Measurements from ENCODE around the gene PTPRN2.

The PTPRN2 gene

GRCh38 chr7:158248816-158249215 lies 338.8 kb downstream of the PTPRN2 start:
- TF ChIP-seq CTCF (IDR thresholded peaks at IDR 0.05; ENCODE audit: low read depth, low read length): no peak
- no peak for DNase-seq (ENCODE audit: extremely low read depth, low read depth)

- no peak for TF ChIP-seq CTCF (IDR thresholded peaks at IDR 0.05; ENCODE audit: low read depth, low read length)
- no peak for DNase-seq (ENCODE audit: extremely low read depth, low read depth)
Measured at GRCh38 chr7:158247758-158248487, 339.7 kb downstream of the PTPRN2 start.

GRCh38 chr7:158246960-158247673 lies 340.5 kb downstream of the PTPRN2 start:
- TF ChIP-seq CTCF (IDR thresholded peaks at IDR 0.05; ENCODE audit: low read depth, low read length): no peak
- DNase-seq (ENCODE audit: extremely low read depth, low read depth): no peak

- TF ChIP-seq CTCF (IDR thresholded peaks at IDR 0.05; ENCODE audit: low read depth, low read length): no peak
- DNase-seq (ENCODE audit: extremely low read depth, low read depth): no peak
Measured at GRCh38 chr7:158246272-158246959, 341.2 kb downstream of the PTPRN2 start.

- TF ChIP-seq CTCF (IDR thresholded peaks at IDR 0.05; ENCODE audit: low read depth, low read length): no peak
- DNase-seq (ENCODE audit: extremely low read depth, low read depth): no peak
Measured at GRCh38 chr7:158245724-158246041, 341.9 kb downstream of the PTPRN2 start.

GRCh38 chr7:158244873-158245723 lies 342.5 kb downstream of the PTPRN2 start:
- no peak for TF ChIP-seq CTCF (IDR thresholded peaks at IDR 0.05; ENCODE audit: low read depth, low read length)
- no peak for DNase-seq (ENCODE audit: extremely low read depth, low read depth)

Data from AG09319 (cell line).